ENCODE results near the gene DLST. TPM values are rescaled to one million over a fixed set of nuclear protein-coding genes. Genes with fewer than 3 reads are reported as not detected.

The DLST gene
- total RNA-seq, 1 experiment from 2014 or later: 45.3 TPM

DNA sequence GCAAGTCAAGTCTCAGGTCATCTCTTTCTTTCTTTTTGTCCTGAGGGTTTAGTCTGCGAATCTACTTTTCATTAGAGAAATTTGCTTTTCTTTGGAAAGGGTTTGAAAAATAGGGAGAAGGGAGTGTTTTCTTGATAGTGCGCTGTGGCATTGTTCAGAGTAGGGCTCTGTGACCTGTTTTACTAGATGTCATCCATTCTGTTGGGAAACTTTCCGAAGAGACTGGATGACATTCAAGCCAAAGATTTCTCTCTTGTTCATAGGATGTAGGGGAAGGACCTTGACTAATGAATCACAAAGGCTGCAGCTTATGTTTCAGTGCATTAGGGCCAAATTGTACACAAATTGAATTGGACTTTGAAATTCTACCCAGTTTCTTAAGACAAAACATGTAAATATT lies 14.7 kb downstream of the DLST start:
- no peak for DNase-seq (ENCODE audit: low read depth)

DNA sequence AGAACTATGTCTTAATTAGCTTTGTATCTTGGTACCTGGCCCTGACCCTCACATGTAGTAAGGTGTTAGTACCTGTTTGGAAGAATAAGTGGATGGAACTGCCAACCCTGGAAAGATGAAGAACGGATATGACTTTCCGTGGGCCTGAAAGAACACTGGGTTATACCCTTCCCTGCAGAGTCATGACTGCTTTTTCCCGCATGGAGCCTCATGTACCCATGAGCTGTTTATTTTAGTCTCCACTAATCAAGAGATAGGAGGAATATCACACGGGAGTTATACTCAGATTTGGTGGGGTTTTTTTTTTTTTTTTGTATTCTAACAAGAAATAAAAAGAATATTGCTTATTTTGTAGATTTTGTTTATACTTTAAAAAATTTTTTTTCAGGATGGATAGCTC lies 15.9 kb downstream of the DLST start:
- DNase-seq (ENCODE audit: low read depth): no peak

DNA sequence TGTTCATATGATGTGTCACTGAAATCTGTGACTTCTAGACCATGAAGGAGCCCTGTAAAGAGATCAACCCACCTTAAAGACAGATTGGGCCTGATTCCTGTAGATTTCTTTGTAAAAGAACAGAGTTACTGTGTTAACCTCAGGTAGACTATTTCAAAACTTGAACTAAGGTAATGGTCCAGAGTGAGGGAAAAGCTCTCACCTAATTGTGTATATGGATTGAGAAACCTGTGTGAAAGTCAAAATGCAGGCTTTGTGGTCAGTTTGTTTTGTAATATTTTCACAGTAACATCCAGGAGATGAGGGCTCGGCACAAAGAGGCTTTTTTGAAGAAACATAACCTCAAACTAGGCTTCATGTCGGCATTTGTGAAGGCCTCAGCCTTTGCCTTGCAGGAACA lies 16.4 kb downstream of the DLST start:
- DNase-seq (ENCODE audit: low read depth): no peak

DNA sequence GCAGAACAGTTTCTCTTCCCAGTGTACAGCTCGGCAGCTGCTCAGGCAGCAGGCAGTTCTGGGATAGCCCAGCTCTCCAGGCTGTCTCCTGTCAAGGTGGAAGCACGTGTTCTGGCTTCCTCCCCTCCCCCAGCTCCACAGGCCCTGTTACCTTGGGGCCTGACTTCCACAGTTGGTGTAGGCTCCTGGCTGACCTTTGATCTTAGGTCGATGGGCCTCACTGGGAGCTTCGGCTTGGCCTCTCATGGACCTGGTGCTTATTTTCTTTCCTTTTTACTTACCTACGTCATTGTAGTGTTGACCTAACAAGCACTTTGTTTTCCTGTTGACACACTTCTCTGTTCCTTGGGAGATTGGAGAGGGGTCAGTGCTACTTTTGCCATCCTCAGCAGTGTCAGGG lies 17.0 kb downstream of the DLST start:
- no peak for DNase-seq (ENCODE audit: low read depth)

DNA sequence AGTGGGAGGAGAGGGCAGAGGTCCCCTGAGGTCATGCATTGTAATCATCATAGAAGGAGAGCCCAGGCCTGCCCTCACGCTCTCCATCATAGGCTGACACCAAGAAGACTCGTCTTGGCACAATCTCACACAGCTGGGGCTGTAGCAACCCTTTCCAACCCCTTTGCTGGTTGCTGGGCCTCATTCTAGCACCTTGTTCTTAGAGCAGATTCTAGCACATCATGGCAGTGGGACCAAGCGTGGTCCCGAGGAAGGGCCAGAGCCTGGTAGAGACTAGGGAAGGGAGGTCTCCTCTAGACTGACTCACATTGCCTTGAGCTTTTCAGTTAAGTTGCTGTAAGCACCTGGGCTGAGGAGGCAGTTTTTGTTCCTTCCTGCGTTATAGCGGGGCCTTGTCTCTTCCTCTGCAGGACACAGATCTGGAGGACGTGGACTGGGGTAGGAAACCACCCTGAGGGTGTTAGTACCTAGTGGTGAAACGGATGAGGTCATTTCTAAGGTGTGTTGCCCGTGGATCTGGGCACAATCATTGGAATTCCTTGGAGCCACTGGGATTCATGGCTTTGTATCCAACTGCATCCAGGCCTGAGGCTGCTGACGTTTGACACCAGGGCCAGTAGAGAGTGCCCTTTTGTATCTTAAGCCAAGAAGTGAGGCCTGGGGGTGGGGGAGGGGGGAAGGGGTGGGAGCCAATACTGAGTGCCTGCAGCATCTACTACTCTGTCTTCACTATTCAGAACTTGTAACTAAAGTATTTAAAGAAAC lies 21.4 kb downstream of the DLST start:
- DNase-seq (ENCODE audit: low read depth): no peak

DNA sequence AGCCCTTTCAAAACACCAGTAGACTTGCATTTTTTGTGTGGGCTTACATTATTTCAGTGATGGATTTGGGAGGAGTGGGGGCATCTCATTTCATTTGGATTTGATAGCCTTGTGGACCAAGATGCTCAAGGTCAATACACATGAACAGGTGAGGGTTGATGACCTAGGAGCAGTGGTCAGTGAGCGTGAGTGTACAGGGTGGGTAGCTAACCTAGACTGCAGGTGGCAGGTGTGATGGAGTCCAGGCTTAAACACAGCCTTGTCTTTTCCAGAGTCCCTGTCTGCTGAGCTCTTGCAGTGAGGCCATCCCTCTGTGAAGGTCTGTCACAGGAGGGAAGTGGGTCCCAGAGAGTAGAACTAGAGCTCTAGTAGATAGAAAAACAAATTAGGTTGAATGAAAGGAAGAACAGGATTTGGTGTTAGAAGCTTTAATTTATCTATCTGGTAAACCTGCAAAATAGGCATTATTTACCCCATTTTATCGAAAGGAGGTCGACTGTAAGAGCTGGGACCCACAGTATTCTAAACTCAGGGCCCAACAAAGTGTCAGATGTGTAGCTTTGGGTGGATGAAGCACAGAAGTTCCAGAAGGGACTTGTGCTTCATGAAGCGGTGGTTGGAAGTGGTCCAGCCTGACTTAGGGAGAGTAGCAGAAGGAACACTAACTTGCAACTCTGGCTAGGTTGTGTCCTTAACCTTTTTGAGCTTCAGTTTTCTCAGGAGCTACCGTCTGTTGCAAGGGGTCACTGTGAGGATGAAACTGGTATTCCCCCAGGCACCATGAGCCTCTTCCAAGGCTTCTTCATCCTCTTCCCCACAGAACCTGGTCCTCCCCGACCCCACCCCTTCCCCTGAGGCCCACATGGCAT lies 23.2 kb downstream of the DLST start:
- DNase-seq (ENCODE audit: low read depth): no peak

DNA sequence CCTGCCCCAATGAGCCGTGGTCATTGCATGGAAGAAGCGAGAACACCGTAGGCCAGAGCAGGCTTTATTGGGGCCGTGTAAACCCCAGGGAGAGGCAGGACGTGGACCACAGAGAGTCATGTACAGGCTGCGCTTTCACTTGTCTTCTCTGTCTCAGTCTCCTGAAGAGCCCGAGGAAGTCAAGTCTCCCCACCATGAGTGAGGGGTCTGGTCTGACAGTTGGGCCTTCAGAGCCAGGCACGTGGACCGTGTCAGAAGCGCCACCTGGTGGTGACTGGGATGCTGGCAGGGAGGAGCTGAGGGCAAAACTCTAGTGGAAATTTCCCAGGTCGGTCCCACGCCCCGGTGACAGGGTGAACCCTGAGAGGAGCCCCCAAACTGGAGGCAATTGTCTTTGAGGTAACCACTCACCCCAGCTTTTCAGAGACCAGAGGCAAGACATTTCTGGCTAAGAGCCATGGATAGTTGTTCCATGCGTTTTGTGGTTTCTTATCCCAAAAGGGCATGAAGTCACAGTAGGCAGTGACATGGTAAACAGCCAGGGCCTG lies 24.0 kb downstream of the DLST start:
- DNase-seq (ENCODE audit: low read depth): peak; percentile 48

DNA sequence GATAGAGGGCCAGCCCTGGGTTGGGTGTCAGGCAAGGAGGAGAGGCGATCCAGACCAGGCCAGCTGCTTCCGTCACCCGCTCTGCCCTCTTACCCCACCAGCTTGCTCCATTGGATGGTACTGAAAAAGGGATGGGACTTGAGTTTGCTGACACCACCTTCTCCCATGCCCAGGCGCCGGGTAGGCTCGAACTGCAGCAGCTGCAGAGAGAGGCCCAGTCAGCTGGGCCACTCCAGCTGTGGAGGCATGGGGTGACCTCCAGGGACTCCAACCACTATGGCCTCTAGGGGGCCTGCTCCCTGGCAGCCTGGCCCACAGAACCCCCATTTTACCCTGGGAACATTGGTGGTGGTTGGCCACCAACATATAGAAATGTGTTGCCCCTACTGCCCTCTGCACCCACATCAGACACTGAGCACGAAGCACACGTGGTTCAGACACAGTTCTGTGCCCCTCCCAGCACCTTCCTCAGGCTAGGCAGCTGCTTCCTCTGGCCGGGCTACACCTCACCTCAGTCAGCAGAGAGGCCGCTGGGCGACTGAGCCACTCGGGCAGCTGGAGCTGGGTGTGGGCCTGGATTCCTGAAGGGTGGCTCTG lies 25.3 kb downstream of the DLST start:
- no peak for DNase-seq (ENCODE audit: low read depth)

DNA sequence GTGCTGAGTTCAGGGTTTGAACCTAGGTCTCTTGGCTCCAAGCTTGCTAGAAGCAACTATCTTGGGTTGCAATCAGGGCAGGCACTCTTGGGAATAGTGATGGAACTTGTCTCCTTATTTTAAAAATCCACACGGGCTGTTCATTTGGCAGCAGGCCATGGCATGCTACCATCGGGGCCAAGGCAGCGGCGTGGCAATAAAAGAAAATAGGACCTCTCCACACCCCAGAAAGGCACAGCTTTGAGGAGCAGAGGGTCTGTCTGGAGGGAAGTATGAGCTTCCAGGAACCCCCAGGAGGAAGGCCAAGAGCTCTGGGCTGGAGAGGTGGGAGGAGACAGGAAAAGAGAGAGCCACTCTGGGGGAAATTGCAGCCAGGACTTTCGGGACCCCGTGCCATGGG lies 26.0 kb downstream of the DLST start:
- no peak for DNase-seq (ENCODE audit: low read depth)

DNA sequence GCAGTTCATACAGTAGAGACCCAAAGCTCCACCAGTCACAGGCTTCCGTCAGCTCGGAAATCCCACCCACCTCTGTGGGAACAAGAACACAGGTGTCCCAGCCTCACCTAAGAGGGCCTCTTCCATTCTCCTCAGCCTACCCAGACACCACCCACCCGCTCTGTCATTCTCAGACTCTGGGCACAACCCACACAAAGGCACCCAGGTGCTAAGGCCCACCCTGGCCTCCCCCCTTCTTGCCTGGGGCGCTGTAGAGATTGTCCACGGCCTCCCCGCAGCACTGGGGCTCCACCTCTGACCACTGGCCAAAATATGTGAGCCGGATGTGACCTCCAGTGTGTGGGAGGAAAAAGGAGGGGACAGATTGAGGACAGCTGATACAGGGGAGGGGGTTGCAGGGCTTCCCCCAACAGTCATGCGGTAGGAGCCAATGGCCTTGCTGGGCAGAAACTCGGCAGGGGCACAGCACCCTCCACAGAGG lies 27.2 kb downstream of the DLST start:
- no peak for DNase-seq (ENCODE audit: low read depth)

DNA sequence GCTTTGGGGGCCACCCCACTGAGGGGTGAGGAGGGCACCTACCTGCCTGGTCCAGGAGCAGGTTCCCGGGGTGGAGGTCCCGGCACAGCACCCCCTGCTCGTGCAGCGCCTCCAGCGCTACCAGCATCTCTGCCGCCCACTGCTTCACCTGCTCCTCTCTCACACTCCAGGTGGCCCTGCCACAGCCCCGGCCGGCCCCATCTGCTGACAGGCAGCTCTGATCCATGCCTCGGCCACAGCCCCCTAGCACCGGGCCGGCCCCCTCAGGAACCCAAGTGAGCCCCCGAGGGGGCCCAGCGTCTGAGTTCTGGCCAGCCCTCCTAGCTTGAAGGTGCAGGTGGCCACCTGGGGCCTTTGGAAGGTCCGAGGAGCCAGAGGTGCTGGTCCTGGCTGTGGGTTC lies 27.8 kb downstream of the DLST start:
- DNase-seq (ENCODE audit: low read depth): no peak

DNA sequence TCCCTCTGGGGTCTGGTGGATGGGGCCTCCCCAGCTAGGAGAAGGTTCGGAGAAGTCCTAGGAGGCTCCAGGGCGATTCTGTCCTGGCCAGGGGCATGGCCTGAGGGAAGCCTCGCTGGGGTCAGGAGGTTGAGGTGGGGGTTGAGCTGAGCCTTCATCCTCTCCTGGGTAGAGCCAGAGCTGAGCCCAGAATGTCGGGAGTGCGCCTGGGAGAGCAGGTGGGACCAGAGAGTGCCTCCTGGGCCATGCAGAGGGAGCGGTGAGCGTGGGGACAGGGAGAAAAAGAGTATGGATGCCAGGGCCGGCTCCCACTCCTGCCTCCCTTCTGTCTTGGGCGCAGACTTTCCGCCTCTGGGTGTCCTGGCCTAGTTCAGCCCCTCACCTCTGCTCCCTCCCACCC lies 28.2 kb downstream of the DLST start:
- no peak for DNase-seq (ENCODE audit: low read depth)

DNA sequence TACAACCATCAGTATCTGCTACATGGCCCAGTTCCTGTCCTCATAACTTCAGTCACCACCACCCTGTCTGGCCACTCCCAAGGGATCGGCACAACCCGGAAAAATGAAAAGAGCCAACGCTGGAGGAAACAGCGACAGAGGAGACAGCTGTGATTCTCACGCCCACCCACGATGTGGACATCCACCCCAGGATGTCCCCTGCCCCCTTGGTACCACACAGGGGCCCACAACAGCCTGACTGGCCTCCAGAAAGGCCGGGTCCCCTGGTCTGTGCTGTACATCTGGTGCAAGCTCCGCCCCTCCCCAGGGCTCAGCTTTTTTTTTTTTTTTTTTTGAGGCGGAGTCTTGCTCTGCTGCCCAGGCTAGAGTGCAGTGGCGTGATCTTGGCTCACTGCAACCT lies 28.8 kb downstream of the DLST start:
- no peak for DNase-seq (ENCODE audit: low read depth)

DNA sequence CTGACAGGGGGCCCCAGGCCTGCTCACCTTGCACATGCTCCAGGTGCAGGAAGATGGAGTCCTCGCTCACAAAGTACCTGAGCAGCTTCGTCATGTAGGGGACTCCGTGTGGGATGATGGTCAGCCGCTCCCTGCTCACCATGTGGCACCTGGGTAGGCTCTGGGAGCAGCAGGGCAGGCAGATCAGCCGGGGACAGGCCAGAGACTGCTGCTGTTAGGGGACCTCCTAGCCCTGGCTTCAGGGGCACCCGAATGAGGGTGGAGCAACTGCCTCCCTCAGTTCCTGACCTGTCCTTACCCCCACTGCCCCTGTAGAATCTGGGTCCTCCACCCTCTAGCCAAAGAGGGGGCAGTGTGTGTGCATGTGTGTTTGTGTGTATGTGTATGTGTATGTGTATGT lies 29.5 kb downstream of the DLST start:
- no peak for DNase-seq (ENCODE audit: low read depth)

DNA sequence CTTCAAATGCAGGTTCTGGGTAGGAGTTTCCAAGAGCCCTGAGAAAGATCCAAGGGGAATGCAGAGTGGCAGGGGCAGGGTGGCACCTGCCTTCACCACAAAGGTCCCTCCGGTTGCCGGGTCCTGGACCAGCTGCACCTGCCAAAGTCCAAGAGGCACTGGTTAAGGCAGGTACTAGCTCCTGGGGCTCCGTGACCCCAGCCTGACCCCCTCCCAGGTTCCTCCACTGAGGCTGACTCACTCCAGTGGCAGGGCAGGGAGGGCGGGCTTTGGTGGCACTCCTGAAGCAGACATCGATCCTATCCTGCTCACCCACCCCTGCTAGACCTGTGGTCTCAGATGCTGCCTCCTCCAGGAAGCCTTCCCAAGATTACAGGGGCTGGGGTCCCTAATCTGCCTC lies 30.0 kb downstream of the DLST start:
- DNase-seq (ENCODE audit: low read depth): no peak

DNA sequence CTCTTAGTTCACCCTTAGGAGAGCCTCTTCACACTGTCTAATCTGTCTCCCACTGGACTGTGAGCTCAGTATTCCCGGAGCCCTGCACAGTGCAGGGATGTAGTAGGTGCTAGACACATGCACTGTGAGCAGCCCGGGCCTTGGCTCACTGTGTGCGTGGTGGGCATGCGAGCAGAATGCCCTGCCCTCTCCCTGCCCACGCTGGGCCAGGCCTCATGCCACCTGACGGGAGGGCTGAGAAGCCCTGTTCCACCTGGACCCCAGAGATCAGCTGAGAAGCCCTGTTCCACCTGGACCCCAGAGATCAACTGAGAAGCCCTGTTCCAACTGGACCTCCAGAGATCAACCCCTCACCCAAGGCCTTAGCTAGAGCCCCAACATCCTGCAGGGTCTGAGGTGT lies 30.4 kb downstream of the DLST start:
- DNase-seq (ENCODE audit: low read depth): no peak

DNA sequence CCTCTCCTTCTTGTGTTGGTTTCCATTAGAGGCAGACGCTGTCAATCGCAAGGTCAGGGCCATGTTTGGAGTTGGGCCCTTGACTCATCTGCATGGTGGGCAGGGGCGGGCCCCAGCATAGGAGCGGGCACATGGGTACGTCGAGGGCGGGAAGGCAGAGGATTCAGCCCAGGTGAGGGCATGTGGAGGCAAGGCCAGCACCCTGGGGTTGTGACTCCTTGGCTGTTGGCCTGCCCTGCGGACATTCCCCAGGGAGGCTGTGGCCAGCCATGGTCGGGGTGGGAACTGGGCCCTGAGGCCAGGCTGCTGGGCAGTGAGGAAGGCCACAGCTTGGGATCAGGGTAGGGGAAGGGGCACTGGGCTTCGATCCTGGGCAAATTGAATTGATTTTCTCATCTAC lies 31.1 kb downstream of the DLST start:
- DNase-seq (ENCODE audit: low read depth): no peak

DNA sequence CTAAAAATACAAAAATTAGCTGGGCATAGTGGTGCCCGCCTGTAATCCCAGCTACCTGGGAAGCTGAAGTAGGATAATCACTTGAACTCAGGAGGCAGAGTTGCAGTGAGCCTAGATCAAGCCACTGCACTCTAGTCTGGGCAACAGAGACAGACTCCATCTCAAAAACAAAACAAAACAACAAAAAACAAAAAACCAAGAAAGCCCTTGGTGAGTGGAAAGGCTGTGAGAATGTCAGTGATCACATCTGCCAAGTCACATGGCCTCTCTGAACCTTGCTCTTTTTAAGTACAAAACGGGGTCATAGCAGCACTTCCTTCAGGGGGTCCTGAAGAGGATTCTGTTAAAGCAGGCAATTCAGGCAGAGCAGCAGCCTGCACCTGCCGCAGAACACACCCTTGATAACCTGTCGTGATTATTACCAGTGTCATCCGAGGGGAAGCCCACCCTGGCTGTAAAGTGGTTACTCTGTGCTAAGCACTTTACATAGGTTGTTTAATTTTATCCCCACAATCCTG lies 31.7 kb downstream of the DLST start:
- DNase-seq (ENCODE audit: low read depth): no peak

DNA sequence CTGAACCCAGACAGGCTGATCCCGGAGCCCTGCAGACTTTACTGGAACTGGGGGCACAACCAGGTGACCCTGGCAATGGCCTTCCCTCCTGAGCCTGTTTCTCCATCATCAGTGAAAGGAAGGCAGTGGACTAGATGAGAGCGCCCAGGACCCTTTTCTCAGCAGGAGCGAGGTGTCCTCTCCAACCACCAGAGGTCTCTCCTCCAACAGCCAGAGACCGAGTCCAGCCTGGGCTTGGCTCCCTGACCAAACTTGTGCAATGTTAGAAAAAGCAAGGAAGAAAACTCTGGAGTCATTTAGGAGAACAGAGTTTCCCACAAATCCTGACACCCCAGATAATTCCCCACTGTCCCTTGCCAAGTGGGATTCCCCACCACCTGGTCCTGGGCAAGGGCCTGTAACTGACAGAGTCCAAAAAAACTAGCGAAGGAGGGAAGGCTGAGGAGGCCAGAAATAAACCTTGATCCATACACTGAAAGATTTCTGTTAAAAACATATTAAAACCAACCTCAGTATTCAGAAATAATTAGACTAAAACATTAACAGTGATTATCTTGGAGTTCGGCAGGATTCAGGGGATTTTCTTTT lies 32.4 kb downstream of the DLST start:
- DNase-seq (ENCODE audit: low read depth): peak; percentile 58

DNA sequence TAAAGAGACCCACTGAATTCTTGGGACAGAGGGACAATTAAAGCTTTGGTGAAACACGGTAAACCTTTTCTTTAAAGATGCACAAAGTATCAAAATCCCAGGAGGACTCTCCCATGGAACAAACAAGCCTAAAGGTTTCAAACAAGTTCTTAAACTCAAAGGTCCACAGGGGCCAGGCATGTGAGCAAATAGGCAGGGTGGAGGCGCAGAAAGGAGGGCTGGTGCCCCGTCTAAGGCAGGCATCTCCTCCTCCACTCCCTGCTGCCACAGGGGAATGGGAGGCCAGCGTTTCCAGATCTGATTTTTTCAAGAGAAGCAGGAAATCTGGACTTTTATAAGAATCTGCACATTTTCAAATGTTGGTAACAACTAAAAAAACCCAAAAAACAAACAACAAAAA lies 33.7 kb downstream of the DLST start:
- no peak for DNase-seq (ENCODE audit: low read depth)

DNA sequence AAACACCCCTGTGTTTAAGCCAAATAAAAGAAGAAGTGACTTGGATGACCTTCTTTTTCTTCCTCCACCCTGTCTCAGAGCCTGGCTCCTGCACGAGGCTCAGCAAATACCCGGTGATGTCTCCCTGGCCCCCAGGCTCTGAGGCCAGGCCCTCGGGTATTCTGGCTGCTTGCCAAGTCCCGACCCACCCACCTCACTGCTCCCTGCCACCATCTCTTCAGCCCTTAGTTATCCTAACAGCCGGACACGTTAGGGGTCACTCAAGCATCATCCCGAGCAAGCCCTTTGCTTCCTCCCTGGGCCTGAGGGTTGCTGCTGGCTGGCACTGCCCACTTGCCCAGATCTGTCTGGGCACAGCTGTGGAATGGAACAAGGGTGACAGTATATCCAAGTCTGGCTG lies 34.1 kb downstream of the DLST start:
- no peak for DNase-seq (ENCODE audit: low read depth)

DNA sequence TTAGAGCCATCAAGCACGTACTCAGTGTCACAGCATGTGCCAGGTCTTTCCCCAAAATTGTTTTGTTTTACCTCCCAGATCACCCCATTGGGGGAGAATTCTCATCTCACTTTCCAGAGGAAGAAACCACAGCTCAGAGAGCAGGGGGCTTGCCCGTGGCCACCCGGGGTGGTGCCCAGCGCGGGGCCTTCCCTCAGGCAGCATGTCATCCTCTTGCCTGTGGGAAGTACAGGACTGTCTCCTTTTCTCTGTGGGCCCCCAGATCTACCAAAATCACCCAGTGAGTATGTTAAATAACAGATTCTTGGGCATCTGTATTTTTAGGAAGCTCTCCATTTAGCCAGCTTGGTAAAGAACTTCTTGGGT lies 35.4 kb downstream of the DLST start:
- no peak for DNase-seq (ENCODE audit: low read depth)
